ENCODE data around the gene GPATCH2.

Gene GPATCH2

GRCh38 chr1:217630711-217631591, at the start of gene GPATCH2, which contains the start of gene SPATA17:
Gene GPATCH2 (minus strand): TSS chr1:217631090. CDS start chr1:217630971, 119 bp downstream.
Gene SPATA17 (plus strand): TSS chr1:217631344. CDS start chr1:217631379, 35 bp downstream.
- peak; percentile 73 for DNase-seq (ENCODE audit: low read depth)

GRCh38 chr1:217674028-217674729, 43.3 kb upstream of the GPATCH2 start:
- no peak for DNase-seq (ENCODE audit: low read depth)

GRCh38 chr1:217673387-217673786, 42.5 kb upstream of the GPATCH2 start:
- no peak for DNase-seq (ENCODE audit: low read depth)

- DNase-seq (ENCODE audit: low read depth) = no peak
Measured at GRCh38 chr1:217668351-217668940, 37.6 kb upstream of the GPATCH2 start.

- DNase-seq (ENCODE audit: low read depth) = no peak
Measured at GRCh38 chr1:217661407-217661806, 30.5 kb upstream of the GPATCH2 start.

GRCh38 chr1:217660353-217661062, 29.6 kb upstream of the GPATCH2 start:
- DNase-seq (ENCODE audit: low read depth) = peak; percentile 53

GRCh38 chr1:217650674-217651073, 19.8 kb upstream of the GPATCH2 start:
- DNase-seq (ENCODE audit: low read depth) = no peak

GRCh38 chr1:217647791-217648190, 16.9 kb upstream of the GPATCH2 start:
- DNase-seq (ENCODE audit: low read depth) = no peak

GRCh38 chr1:217642455-217642854, 11.6 kb upstream of the GPATCH2 start:
- no peak for DNase-seq (ENCODE audit: low read depth)

GRCh38 chr1:217627431-217627830, 3.5 kb downstream of the GPATCH2 start:
- no peak for DNase-seq (ENCODE audit: low read depth)

GRCh38 chr1:217626321-217626720, 4.6 kb downstream of the GPATCH2 start:
- no peak for DNase-seq (ENCODE audit: low read depth)

GRCh38 chr1:217622042-217622441, 8.8 kb downstream of the GPATCH2 start:
- no peak for DNase-seq (ENCODE audit: low read depth)

GRCh38 chr1:217620814-217621213, 10.1 kb downstream of the GPATCH2 start:
- DNase-seq (ENCODE audit: low read depth) = no peak

- no peak for DNase-seq (ENCODE audit: low read depth)
Measured at GRCh38 chr1:217617126-217617525, 13.8 kb downstream of the GPATCH2 start.

GRCh38 chr1:217614200-217614712, 16.6 kb downstream of the GPATCH2 start:
- no peak for DNase-seq (ENCODE audit: low read depth)

- no peak for DNase-seq (ENCODE audit: low read depth)
Measured at GRCh38 chr1:217605390-217605789, 25.5 kb downstream of the GPATCH2 start.

GRCh38 chr1:217602380-217602779, 28.5 kb downstream of the GPATCH2 start:
- DNase-seq (ENCODE audit: low read depth) = no peak

GRCh38 chr1:217599154-217599553, 31.7 kb downstream of the GPATCH2 start:
- no peak for DNase-seq (ENCODE audit: low read depth)

- DNase-seq (ENCODE audit: low read depth) = no peak
Measured at GRCh38 chr1:217590598-217590997, 40.3 kb downstream of the GPATCH2 start.

- DNase-seq (ENCODE audit: low read depth) = no peak
Measured at GRCh38 chr1:217586586-217586985, 44.3 kb downstream of the GPATCH2 start.

- DNase-seq (ENCODE audit: low read depth) = no peak
Measured at GRCh38 chr1:217585577-217585976, 45.3 kb downstream of the GPATCH2 start.
